Vagina (tissue), 2 donors: ENCODE measurements around the gene TXNRD3. TPM values are rescaled to one million over a fixed set of nuclear protein-coding genes. Genes with fewer than 3 reads are reported as not detected.
A peak's percentile ranks its signal among the peaks of the same experiment; 100 is the strongest.

Source experiments
- DNase-seq, 2 donors: peaks; one replicate each; pipeline ENCODE4 v3.0.0-alpha.2; 2017; ENCODE audit errors: extremely low spot score in 2 of 2
- H3K27ac ChIP-seq: fragments of 200-600 bp; sonication (generic); one replicate; pipeline ENCODE4 v1.5.1; 2019
- H3K27me3 ChIP-seq: fragments of 200-600 bp; sonication (generic); one replicate; pipeline ENCODE4 v1.5.1; 2019
- H3K36me3 ChIP-seq, 2 donors: fragments of 200-600 bp; sonication (generic); one replicate each; pipeline ENCODE4 v1.5.1; 2017 to 2019
- H3K4me1 ChIP-seq: fragments of 200-600 bp; sonication (generic); one replicate; pipeline ENCODE4 v1.5.1; 2019
- H3K4me3 ChIP-seq, 2 donors: fragments of 200-600 bp; sonication (generic); 1 replicate in 1 of 2; 2 replicates in 1 of 2; pipeline ENCODE4 v1.5.1; 2016 to 2019
- H3K9me3 ChIP-seq: fragments of 200-600 bp; sonication (generic); one replicate; pipeline ENCODE4 v1.5.1; 2019
- CTCF ChIP-seq, 3 experiments: fragments of 450-650 bp in 2 of 3; fragments of 200-600 bp in 1 of 3; sonication (generic) in 1 of 3; IDR thresholded peaks; one replicate each; pipeline ENCODE4 v1.5.1; 2017 to 2019; ENCODE audit warnings: antibody characterized with exemption in 3 of 3, mild to moderate bottlenecking in 2 of 3, moderate library complexity in 2 of 3
- POLR2A ChIP-seq, 2 donors: fragments of 450-650 bp; IDR thresholded peaks; one replicate each; pipeline ENCODE4 v1.6.1; 2017; ENCODE audit warnings: antibody characterized with exemption in 2 of 2, mild to moderate bottlenecking in 2 of 2, moderate library complexity in 2 of 2
- POLR2AphosphoS5 ChIP-seq, 2 donors: sonication (generic); formaldehyde crosslinking; IDR thresholded peaks; one replicate each; pipeline ENCODE4 v1.9.0; 2017; ENCODE audit warnings: antibody characterized with exemption in 2 of 2, mild to moderate bottlenecking in 2 of 2, low read depth in 1 of 2; ENCODE audit not compliant: insufficient read depth in 1 of 2
- intact Hi-C: fragments of 100-400 bp; cut with DNase I; formaldehyde crosslinking; loops from one replicate; pipeline ENCODE4 v1.15.1; 2023
- total RNA-seq: library from RNA; depleted of rRNA; stranded (reverse); fragments of >200 nt; gene quantifications from one replicate; pipeline ENCODE4 v1.2.3, GENCODE V29; 2016

TXNRD3 gene
- total RNA-seq, 1 donor from 2014 or later: 7.1 TPM

GRCh38 chr3:126679318-126679751 lies 24.4 kb upstream of the TXNRD3 start:
- Histone ChIP-seq H3K9me3 (no peaks in the 10 kb centered on the region), H3K4me1 (peaks cover 11% of the 10 kb centered on the region), H3K4me3 (no peak overlapping the region), H3K27ac (no peak overlapping the region), H3K27me3 (no peaks in the 10 kb centered on the region), H3K36me3 (no peaks in the 10 kb centered on the region)
- intact Hi-C loops: no loop called here
- TF ChIP-seq CTCF (IDR thresholded peaks at IDR 0.05) (peak; percentile 78 to 99 (median 91)), POLR2A (IDR thresholded peaks at IDR 0.05) (no peak), POLR2AphosphoS5 (IDR thresholded peaks at IDR 0.05; ENCODE audit: insufficient read depth in 1 of 2, low read depth in 1 of 2) (peak in 1 of 2 donors; percentile 46)
- DNase-seq: peak; percentile 86 to 91

GRCh38 chr3:126678693-126679317 lies 23.9 kb upstream of the TXNRD3 start:
- H3K9me3 ChIP-seq: no peaks in the 10 kb centered on the region
- TF ChIP-seq CTCF (IDR thresholded peaks at IDR 0.05): no peak
- no peak for TF ChIP-seq POLR2AphosphoS5 (IDR thresholded peaks at IDR 0.05; ENCODE audit: insufficient read depth in 1 of 2, low read depth in 1 of 2)
- TF ChIP-seq POLR2A (IDR thresholded peaks at IDR 0.05): no peak
- H3K36me3 ChIP-seq: no peaks in the 10 kb centered on the region
- intact Hi-C loops: no loop called here
- no peak overlapping the region for H3K27ac ChIP-seq
- DNase-seq: peak; percentile 82 to 91
- H3K4me1 ChIP-seq: peaks cover 10% of the 10 kb centered on the region
- no peak overlapping the region for H3K4me3 ChIP-seq
- no peaks in the 10 kb centered on the region for H3K27me3 ChIP-seq

- peaks cover 10% of the 10 kb centered on the region for H3K4me1 ChIP-seq
- H3K27me3 ChIP-seq: no peaks in the 10 kb centered on the region
- DNase-seq: peak; percentile 42 to 64
- intact Hi-C loops: no loop called here
- H3K4me3 ChIP-seq: no peak overlapping the region
- H3K36me3 ChIP-seq: no peaks in the 10 kb centered on the region
- no peak overlapping the region for H3K27ac ChIP-seq
- TF ChIP-seq POLR2A (IDR thresholded peaks at IDR 0.05): no peak
- TF ChIP-seq POLR2AphosphoS5 (IDR thresholded peaks at IDR 0.05; ENCODE audit: insufficient read depth in 1 of 2, low read depth in 1 of 2): no peak
- TF ChIP-seq CTCF (IDR thresholded peaks at IDR 0.05): no peak
- no peaks in the 10 kb centered on the region for H3K9me3 ChIP-seq
Observed at GRCh38 chr3:126677862-126678503, 23.1 kb upstream of the TXNRD3 start.

- peaks cover 10% of the 10 kb centered on the region for H3K4me1 ChIP-seq
- peak; percentile 60 to 82 for DNase-seq
- no peak overlapping the region for H3K4me3 ChIP-seq
- intact Hi-C loops: no loop called here
- no peaks in the 10 kb centered on the region for H3K27me3 ChIP-seq
- H3K27ac ChIP-seq: no peak overlapping the region
- H3K9me3 ChIP-seq: no peaks in the 10 kb centered on the region
- H3K36me3 ChIP-seq: no peaks in the 10 kb centered on the region
- TF ChIP-seq POLR2AphosphoS5 (IDR thresholded peaks at IDR 0.05; ENCODE audit: insufficient read depth in 1 of 2, low read depth in 1 of 2) (no peak), CTCF (IDR thresholded peaks at IDR 0.05) (no peak), POLR2A (IDR thresholded peaks at IDR 0.05) (no peak)
Observed at GRCh38 chr3:126676919-126677705, 22.2 kb upstream of the TXNRD3 start.
